Renal cortical epithelial cell (primary cell): Measurements from ENCODE around the gene TMEM134. TPM values are rescaled to one million over a fixed set of nuclear protein-coding genes. Genes with fewer than 3 reads are reported as not detected.

ENCODE experiments used
- DNase-seq: peaks from one replicate; pipeline ENCODE4 v3.0.0-alpha.2; 2011; ENCODE audit warnings: low read depth
- total RNA-seq: library from RNA; depleted of rRNA; stranded (reverse); fragments of >200 nt; gene quantifications from 2 replicates; pipeline ENCODE4 v1.2.3, GENCODE V29; 2014

TMEM134 gene
- total RNA-seq, 1 donor from 2014 or later = 65.7 TPM

DNA sequence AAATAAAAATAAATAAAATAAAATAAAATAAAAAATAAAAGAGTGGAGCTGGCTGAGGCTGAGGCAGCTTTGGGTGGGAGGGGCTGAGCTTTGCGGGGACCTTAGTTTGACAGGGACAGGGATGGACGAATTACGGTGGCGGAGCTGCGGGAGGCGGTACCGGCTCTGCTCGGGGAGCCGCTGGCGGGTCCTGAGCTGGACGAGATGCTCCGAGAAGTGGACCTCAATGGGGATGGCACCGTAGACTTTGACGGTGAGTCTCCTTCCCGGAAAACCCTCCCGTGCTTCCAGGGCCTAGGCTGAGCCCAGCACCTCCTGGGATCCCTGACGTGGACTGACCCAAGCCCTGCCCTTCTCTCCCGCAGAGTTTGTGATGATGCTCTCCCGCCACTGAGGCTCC, 10.8 kb downstream of the TMEM134 start:
- DNase-seq = no peak

DNA sequence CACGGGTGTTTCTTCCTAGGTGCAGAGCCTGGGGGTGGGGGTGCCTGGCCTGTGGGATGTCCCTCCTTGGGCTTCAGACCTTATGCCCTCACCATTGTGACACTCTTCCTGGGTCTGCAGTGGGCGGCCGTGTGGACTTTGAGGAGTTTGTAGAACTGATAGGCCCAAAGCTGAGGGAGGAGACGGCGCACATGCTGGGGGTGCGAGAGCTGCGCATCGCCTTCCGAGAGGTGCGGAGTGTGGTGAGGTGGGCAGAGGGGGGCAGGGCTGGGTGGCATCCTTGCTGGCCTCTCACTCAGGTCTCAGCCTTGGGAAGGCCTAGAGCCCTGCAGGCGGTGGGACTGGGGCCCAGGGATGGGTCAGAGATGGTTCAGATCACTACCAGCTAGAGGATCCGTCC, 11.6 kb downstream of the TMEM134 start:
- DNase-seq = no peak

DNA sequence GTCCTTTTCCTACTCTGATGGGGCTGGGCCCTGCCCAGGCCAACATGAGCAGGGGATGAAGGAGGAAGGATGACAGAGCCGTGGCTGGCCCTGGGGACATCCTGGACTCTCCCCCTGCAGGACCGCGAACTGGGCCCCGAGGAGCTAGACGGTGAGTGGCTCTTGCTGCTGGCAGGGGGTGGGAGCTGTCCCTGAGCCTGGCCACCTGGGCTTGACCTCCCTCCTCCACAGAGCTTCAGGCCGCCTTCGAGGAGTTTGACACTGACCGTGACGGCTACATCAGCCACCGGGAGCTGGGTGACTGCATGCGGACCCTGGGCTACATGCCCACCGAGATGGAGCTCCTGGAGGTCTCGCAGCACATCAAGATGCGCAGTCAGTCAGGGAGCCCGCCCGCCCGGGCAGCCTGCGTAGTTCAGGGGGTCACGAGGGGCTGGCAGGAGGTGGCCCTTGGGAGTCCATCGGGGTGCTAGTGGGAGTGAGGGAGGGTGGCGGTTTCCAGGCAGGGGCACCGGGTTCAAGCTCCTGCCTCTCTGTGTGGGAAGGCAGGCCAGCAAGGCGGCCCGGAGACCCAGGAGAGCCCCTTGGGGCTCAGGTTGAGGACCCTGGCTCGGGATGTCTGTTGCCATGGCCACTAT, 12.9 kb downstream of the TMEM134 start:
- no peak for DNase-seq

DNA sequence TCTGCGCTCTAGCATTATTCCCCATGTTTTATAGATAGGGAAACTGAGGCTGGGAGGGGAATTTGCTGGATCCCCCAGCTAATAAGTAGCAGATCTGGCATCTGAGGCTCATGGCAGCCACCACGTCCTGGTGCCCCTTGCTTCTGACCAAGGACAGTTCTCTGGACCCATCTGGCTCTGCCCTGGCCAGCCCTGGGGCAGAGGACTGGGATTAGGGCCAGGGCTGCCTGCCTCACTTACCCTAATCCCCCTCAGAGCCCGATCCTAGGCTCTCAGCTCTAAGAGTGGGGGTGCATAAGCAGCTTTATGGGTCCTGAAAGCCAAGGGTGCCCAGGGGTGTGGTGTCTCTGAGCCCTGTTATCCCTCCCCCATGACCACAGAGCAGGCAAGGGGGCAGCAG, 14.0 kb downstream of the TMEM134 start, which contains the start of gene CABP4:
Gene CABP4, plus strand, starts transcription at position 301 of the 400 bp plus-strand sequence. Its CDS starts 70 bp downstream, at position 371.
- DNase-seq = no peak

DNA sequence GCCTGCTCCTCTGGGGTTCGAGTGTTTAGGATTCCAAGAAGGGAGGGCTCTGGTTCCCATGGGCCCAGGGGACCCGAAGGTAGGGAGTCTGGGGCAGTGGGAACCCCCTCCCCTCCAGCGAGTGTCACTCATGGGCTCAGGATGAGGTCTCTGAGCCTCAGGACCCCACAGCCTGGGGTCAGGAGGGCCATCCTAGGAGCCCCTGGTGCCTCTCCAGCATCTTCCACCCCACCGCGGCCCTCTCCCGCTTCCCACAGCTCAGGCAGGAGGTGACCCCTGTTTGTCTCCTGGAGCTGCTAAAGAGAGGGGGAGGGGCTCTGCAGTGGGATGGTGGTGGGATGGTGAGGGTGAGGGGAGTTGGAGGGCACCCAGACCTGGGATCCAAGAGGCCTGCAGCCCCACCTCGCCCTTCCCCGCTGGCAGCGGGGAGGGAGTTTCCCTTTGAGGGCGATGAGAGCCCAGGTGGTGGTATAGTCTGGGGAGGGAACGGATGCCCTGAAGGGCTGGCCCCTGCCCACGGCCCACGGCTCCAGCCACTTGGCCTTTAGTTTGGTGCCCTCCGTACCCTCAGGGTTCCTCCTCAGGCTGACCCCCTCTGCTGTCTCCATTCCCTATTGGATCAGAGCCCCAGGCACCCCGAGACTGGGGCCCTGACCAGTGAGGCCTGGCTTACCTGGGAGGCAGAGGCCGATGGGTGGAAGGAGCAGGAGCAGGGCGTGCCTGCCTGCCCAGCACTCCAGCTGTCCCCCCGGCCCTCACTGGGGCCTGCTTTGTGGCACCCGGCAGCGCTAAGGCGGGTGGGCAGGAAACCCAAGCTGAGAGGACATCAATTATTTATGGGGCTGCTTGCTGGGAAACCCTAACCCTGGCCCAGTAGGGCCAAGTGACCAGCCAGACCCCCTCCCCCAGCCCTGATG, 15.0 kb downstream of the TMEM134 start:
- no peak for DNase-seq

DNA sequence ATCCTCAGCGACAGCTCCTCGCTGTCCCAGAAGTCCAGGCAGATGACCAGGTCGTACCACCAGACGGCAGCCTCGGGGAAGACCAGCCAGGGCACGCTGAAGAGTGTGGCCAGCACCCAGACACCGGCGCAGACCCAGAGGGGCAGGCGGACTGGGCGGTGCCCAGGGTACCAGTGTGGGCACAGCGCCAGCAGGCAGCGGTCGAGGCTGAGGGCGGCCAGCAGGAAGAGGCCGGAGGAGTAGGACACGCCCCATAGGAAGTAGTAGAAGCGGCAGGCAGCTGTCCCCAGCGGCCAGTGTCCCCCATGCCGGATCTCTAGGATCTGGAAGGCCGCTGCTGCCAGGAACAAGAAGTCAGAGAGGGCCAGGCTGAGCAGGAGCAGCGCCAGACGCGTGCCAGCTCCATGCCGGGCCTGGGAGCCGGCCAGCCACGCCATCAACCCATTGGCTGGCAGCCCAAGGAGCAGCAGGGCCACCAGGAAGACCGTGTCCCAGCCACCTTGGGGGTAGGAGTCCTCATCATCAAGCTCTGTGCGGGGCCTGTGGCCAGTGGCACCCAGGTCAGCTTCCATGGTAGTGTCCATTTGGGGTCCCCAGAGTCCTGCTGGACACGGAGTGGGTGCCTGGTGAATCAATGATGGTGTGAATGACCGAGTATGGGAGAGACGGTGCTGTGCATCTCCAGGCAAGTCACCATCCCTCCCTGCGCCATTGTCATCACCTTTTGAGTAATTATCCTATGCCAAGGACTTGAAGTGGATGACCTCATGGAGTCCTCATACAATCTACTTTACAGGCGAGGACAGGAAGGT, 16.7 kb downstream of the TMEM134 start, which contains the start of gene GPR152:
Gene GPR152, minus strand, starts transcription at position 589 of the 812 bp plus-strand sequence. Its CDS starts 5 bp downstream, at position 584.
- DNase-seq = no peak

DNA sequence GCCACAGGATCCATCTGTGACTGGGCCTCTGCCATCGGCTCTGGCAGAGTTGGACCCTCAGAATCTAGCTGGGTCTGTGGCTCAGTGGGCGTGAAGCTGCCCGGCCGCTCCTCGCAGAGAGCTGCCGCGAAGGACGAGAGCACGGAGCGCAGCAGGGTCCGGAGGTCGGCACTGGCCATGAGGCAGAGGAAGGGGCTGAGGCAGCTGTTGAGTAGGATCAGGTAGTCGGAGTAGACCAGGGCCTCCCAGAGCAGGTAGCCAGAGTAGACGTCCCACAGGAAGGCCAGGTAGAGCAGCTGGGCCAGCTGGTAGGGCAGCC, 17.4 kb downstream of the TMEM134 start:
- no peak for DNase-seq

DNA sequence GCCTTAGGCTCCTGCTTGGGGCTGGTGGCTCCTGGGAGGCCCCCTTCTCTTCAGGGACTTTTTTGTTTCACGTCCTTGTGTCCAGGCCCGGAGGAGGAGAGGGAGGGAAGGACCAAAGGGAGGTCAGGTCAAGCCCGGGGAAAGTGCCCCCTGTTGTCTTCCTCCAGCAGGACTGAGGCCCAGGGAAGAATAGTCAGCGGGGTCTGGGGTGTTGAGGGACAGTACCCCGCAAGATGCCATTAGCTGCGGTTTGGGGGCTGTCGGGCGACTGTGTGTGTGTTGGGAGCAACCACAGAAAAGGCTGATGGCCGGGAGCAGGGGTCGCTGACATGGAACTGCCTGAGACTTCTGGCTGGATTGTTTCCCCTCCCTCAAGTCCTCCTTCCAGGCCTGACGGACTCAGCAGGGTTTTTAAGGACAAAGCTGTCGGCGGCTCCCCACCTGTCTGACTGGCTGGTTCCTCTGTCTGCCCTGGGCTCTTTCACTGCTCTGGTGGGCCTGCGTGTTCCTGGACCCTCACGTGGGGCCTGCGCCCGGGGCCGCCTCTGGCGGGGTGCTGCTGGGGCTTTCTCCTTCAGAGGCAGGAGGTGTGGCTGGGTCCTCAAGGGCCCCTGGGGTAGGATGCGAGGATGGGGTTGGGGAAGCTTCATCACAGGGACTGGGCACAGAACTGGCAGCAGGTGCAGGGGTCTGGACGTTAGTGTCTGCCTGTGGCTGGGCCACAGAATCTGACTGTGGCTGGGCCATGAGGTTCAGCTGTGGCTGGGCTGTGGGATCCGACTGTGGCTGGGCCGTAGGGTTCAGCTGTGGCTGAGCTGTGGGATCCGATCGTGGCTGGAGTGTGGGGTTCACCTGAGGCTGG, 18.0 kb downstream of the TMEM134 start:
- DNase-seq = no peak

DNA sequence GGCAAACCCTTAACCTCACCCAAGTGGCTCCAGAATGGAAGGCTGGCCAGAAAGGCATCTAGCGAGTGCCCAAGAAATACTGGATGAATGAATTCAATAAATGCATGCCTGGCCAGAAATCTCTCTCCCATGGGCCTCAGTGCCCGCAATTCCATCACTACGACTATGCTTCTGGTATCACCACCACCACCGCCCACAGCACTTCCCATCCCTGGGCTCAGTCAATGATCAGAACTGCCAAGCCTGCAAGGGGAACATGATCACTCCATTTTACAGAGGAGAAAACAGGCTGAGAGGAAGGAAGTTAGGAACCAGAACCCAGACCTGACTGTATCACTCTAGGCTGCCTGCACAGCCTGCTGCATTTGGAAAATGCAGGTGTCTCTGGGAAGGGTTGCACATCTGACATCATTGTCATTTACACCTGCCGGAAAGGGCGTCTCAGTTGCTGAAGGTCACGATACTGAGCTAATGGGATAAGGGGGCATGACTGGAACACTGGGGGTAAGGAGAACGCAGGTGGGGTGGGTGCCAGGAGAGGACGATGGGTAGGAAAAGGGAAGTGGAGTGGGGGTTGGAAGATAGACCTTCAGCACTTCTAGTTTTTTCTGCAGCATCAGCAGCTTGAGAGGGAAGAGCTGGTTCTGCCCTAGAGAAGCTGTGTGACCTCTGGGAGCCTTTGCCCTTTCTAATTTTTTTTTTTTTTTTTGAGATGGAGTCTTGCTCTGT, 19.8 kb downstream of the TMEM134 start:
- DNase-seq = no peak

DNA sequence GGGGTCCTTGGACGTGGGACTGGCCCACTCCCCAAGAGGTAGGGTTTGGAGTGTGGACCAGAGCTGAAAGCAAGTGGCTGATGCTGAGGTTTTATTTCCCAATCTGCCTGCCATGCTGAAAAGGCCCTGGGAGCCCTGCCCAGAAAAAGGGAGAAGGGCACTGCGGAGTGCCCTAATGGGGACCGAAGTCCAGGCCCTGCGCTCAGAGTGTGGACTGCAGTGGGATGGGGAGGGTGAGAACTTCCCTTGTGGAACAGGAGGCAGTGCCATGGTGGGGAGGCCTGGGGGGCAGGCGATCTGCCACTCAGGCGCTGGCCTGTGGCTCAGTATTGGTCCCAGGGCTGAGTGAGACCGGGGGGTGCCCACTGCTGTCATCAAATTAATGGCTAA, 20.8 kb downstream of the TMEM134 start:
- DNase-seq = no peak

DNA sequence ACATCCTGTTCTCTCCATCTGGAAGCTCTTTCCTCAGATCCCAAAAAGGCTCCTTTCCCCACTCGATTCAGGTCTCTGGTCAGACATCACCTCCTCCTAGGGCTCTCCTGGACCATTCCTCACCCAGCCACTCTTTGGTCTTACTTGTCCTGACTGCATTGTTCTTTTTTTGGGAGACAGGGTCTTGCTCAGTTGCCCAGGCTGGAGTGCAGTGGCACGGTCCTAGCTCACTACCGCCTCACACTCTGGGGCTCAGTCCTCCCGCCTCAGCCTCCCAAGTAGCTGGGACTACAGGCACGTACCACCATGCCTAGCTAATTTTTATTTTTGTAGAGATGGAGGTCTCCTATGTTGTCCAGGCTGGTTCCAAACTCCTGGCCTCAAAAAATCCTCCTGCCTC, 23.5 kb downstream of the TMEM134 start:
- DNase-seq = no peak

DNA sequence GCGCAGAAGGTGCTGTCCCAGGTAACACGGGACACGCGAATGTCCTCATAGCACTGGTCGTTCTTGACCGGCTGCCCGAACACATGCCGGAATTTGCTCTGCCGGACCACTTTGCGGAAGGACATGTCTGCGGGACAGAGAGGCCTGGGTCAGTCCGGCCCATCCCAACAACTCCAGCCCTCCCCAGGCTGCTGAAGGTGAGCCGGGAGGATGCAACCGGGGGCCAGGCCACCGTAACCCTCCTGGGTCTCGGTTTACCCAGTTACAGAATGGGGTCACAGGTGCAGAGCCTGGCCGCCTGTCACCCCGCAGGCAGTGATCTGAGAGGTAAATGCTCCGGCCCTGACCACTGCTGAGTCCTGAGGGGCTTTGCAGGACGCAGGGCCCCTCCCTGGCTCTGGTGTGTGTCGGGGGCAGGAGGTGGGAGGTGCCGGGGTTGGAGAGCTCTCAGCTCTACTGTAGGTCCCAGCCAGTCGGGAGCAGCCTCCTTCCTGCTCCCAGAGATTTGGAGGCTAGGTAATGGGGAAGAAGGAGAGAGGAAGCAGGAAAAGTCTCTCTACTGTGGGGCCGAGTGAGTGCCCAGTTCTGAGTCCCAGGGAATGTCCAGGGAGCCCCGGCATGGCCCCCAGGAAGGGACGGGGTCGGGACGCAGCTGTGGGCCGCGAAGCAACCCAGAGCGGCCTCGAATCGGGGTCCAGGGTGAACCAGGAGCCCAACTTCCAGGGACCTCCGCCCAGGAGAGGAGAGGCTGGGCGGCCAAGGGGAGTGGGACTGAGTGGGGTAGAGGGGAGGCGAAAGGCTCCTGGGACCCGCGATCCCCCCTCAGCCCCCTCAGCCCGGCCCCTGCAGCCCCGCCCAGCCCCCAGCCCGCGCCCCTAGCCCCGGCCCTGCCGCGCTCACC, 26.3 kb downstream of the TMEM134 start:
- no peak for DNase-seq

DNA sequence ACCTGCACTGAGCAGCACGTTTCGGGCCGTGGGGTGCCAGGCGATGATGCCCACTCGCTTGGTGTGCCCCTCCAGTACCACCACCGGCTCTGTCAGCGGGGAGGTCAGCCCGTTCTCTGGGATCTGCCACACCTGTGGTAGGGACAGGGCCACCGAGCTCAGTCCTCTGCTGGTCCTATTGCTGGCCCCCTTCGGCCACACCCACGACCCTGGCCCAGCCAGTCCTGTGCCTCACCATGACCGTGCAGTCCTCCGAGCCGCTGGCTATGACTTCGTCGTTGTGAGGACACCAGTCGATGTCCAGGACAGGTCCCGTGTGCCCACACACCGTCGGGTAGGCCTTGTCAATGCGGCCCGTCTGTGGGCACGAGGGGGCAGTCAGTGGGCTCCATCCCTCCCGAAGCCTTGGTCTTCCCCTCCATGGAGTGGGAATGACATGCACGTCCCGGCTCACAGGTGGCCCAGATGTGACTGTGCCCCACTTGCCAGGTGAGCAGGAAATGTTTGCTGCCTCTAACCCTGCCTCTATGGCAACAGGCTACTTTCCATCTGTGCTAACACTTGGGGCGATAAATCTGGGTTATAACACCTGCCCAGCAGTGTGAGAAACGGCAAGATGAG, 27.2 kb downstream of the TMEM134 start:
- DNase-seq = no peak

DNA sequence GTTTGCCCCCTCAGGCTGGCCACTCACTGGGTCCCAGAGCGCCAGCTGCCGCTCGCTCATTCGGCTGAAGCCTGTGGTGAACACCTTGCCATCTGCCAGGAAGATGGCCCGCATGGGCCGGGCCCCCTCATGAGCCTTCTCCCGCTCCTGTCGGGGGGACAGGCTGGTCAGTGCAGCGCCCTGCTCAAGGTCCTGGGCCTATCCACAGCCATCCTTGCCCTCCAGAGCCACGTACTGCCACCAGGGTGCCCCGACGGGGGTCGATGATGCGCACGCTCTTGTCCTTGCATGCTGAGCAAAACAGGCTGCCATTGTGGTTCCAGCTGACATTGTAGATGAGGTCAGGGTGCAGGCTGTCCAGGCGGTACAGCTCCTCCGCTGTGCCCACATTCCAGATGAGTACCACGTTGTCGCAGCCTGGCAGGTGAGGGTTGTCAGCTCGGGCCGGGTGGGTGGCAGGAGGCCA, 27.9 kb downstream of the TMEM134 start:
- DNase-seq = no peak

DNA sequence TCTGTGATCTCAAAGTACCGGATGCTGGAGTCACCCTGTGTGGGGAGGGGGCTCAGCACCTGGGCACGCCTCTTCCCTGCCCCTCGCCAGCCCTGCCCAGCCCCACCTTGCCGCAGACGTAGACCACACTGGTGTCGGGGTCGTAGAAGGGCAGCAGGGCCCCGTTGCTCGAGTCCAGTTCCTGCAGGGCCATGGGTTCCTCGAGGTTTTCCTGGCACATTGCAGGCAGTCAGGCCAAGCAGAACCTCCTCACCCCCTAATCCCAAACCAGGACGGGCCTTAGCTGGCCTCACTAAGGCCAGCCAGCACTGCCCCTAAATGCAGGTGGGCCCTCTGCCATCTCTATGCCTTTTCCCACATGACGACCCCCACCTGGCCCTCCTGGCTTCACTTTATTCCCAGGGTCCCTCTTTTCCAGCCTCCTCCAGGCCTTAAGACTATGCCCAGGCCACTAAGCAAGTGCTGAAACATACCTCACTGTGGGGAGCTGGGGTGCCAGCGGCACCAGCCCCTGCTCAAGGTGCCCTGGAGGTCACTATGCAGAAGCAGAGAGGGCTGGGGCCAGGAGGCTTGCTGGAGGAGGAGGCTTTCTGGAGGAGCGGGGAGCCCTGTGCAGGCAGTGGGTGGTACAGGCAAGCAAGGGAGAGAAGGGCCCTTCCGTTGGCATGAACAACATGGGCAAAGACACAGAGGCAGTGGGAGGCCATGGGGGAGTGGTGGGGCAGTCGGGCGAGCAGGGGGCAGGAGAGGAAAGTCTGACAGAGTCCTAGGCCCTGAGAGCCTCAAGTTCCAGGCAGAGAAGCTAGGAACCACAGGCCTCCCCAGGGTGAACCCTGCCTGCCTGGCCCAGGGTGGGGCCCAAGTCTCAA, 28.6 kb downstream of the TMEM134 start:
- no peak for DNase-seq

DNA sequence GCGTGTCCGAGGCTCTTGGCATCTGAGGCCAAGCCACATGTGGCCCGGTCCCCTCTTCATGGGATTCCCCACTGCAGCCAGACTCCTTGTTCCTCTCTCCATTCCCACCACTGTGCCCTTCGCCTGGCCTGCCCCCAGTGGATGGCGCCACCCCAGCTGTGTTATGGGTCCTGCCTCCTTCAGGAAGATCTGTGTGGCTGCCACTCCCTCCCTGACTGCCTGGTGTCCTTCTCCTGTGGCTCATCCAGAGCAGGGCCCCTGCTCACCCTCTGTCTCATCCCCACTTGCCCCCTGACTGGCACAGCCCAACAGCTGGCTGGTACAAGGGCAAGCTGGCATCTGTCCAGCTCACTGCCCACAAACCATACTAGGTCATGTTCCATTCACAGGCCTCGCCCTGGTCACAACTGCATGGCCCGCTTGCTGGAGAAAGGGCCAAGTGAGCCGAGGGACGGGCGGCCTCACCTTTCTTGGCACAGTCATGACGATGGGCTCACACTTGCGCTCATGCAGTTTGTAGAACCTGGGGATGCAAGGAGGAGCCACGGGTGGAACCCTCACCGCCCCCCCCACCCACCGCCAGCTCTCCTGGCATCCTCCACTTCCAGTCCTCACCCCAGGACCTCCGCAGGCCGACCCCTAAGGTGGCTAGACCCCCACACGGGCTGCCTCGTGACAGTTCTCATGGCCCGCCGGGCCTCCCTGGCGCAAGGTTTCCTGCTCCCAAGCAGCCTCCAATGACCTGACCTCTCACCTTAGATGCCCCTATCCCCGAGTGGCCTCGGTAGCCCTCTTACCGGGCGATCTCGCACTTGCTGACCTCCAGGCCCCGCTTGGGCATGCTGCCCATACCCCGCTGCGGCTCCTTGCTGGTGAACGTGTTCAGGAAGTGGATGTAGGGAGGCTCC, 29.5 kb downstream of the TMEM134 start:
- DNase-seq = peak; percentile 40
